Astrocyte (in vitro differentiated cells and primary cell): ENCODE data around the gene GHDC. TPM values are rescaled to one million over a fixed set of nuclear protein-coding genes. Genes with fewer than 3 reads are reported as not detected.
"Not testable (repeated sequence)": the region's sequence is repeated elsewhere in the genome, so short reads cannot be mapped to it uniquely, and the experiment has no call there.

Experiments used
- DNase-seq: peaks from one replicate; pipeline ENCODE4 v3.0.0-alpha.2; 2010; ENCODE audit warnings: low read depth
- FAIRE-seq: peaks from 2 replicates; lab custom pipeline; 2011; peaks lifted over from hg19 to GRCh38; lab: Jason Lieb, UNC
- H2AFZ ChIP-seq: 2 replicates; pipeline ENCODE4 v1.6.0; 2012; ENCODE audit warnings: low read depth, low read length, inconsistent platforms
- H3K27ac ChIP-seq: 2 replicates; pipeline ENCODE4 v1.5.1; 2011; ENCODE audit warnings: low read depth, low read length, inconsistent platforms
- H3K27me3 ChIP-seq: 2 replicates; pipeline ENCODE4 v1.6.0; 2011; ENCODE audit warnings: low read length, inconsistent platforms; ENCODE audit not compliant: insufficient read depth
- H3K36me3 ChIP-seq: 2 replicates; pipeline ENCODE4 v1.5.1; 2011; ENCODE audit warnings: low read length, inconsistent platforms; ENCODE audit not compliant: insufficient read depth
- H3K4me1 ChIP-seq: 2 replicates; pipeline ENCODE4 v1.5.1; 2011; ENCODE audit warnings: low read length, inconsistent platforms; ENCODE audit not compliant: insufficient read depth
- H3K4me2 ChIP-seq: 2 replicates; pipeline ENCODE4 v1.6.0; 2012; ENCODE audit warnings: low read length, inconsistent platforms
- H3K4me3 ChIP-seq: 2 replicates; pipeline ENCODE4 v1.5.1; 2011; ENCODE audit warnings: low read depth, mild to moderate bottlenecking, low read length, inconsistent platforms; ENCODE audit not compliant: insufficient read depth
- H3K79me2 ChIP-seq: 2 replicates; pipeline ENCODE4 v1.6.0; 2012; ENCODE audit warnings: mild to moderate bottlenecking, low read length, inconsistent platforms; ENCODE audit not compliant: insufficient read depth
- H3K9ac ChIP-seq: 2 replicates; pipeline ENCODE4 v1.6.0; 2012; ENCODE audit warnings: mild to moderate bottlenecking, low read length, inconsistent platforms
- H3K9me3 ChIP-seq: 2 replicates; pipeline ENCODE4 v1.5.1; 2012; ENCODE audit warnings: low read depth, mild to moderate bottlenecking, low read length, inconsistent platforms; ENCODE audit not compliant: insufficient read depth
- H4K20me1 ChIP-seq: 2 replicates; pipeline ENCODE4 v1.6.0; 2012; ENCODE audit warnings: low read length, inconsistent platforms; ENCODE audit not compliant: insufficient read depth
- H3K27ac Mint-ChIP-seq: one replicate; pipeline ENCODE4 v1.8.0; 2021; ENCODE audit warnings: mild to moderate bottlenecking, mixed read lengths; ENCODE audit not compliant: unreplicated experiment
- H3K27me3 Mint-ChIP-seq: one replicate; pipeline ENCODE4 v1.8.0; 2021; ENCODE audit warnings: low read depth, mixed read lengths; ENCODE audit not compliant: unreplicated experiment
- H3K36me3 Mint-ChIP-seq: one replicate; pipeline ENCODE4 v1.8.0; 2021; ENCODE audit warnings: low read depth, mixed read lengths; ENCODE audit not compliant: unreplicated experiment
- H3K4me1 Mint-ChIP-seq: one replicate; pipeline ENCODE4 v1.8.0; 2021; ENCODE audit warnings: low read depth, mixed read lengths; ENCODE audit not compliant: unreplicated experiment
- H3K4me3 Mint-ChIP-seq: one replicate; pipeline ENCODE4 v1.8.0; 2021; ENCODE audit warnings: mild to moderate bottlenecking, moderate library complexity, mixed read lengths; ENCODE audit not compliant: unreplicated experiment
- H3K9me3 Mint-ChIP-seq: one replicate; pipeline ENCODE4 v1.8.0; 2021; ENCODE audit warnings: mild to moderate bottlenecking, mixed read lengths; ENCODE audit not compliant: unreplicated experiment
- EZH2 ChIP-seq: IDR thresholded peaks from 2 replicates; pipeline ENCODE4 v1.6.1; 2012; ENCODE audit warnings: mild to moderate bottlenecking, low read length, inconsistent platforms; ENCODE audit not compliant: insufficient read depth
- total RNA-seq: library from RNA; stranded (reverse); gene quantifications from 2 replicates; pipeline ENCODE4 v1.2.1, GENCODE V29; 2021
- TF ChIP-seq, protein P1 (sequence below): IDR thresholded peaks from 2 replicates; pipeline ENCODE4 v1.5.1; 2011; ENCODE audit warnings: low read depth, mild to moderate bottlenecking, inconsistent platforms, low read length, moderate library complexity; ENCODE audit not compliant: insufficient read depth

Gene GHDC
- total RNA-seq, 1 donor from 2014 or later = 0.64 TPM

- Histone ChIP-seq H3K4me3 (no peak overlapping the region), H3K9ac (no peak overlapping the region), H2AFZ (no peak overlapping the region), H3K27ac (no peak overlapping the region), H3K79me2 (peaks cover 82% of the 10 kb centered on the region), H3K4me1 (peaks cover 6% of the 10 kb centered on the region), H3K27me3 (no peaks in the 10 kb centered on the region), H4K20me1 (peaks cover 44% of the 10 kb centered on the region), H3K9me3 (no peaks in the 10 kb centered on the region), H3K4me2 (no peak overlapping the region), H3K36me3 (no peaks in the 10 kb centered on the region)
- H3K36me3 Mint-ChIP-seq = peaks cover 2% of the 10 kb centered on the region
- peaks cover 4% of the 10 kb centered on the region for H3K4me1 Mint-ChIP-seq
- TF ChIP-seq EZH2 = no peak
- TF ChIP-seq, protein P1, sequence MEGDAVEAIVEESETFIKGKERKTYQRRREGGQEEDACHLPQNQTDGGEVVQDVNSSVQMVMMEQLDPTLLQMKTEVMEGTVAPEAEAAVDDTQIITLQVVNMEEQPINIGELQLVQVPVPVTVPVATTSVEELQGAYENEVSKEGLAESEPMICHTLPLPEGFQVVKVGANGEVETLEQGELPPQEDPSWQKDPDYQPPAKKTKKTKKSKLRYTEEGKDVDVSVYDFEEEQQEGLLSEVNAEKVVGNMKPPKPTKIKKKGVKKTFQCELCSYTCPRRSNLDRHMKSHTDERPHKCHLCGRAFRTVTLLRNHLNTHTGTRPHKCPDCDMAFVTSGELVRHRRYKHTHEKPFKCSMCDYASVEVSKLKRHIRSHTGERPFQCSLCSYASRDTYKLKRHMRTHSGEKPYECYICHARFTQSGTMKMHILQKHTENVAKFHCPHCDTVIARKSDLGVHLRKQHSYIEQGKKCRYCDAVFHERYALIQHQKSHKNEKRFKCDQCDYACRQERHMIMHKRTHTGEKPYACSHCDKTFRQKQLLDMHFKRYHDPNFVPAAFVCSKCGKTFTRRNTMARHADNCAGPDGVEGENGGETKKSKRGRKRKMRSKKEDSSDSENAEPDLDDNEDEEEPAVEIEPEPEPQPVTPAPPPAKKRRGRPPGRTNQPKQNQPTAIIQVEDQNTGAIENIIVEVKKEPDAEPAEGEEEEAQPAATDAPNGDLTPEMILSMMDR = no peak
- no peaks in the 10 kb centered on the region for H3K9me3 Mint-ChIP-seq
- no peak for DNase-seq
- H3K27ac Mint-ChIP-seq = no peak overlapping the region
- FAIRE-seq = no peak
- no peak overlapping the region for H3K4me3 Mint-ChIP-seq
- H3K27me3 Mint-ChIP-seq = no peaks in the 10 kb centered on the region
Measured at GRCh38 chr17:42241871-42242270, 47.6 kb upstream of the GHDC start.

- not testable (repeated sequence) for H3K4me3 Mint-ChIP-seq, H3K4me3 ChIP-seq, H2AFZ ChIP-seq, H3K27me3 ChIP-seq, DNase-seq, H3K4me2 ChIP-seq, H3K4me1 ChIP-seq, H3K36me3 ChIP-seq, H3K4me1 Mint-ChIP-seq, H3K9me3 Mint-ChIP-seq, H3K27ac ChIP-seq, H3K9ac ChIP-seq, FAIRE-seq, H3K9me3 ChIP-seq, H3K36me3 Mint-ChIP-seq, H3K27ac Mint-ChIP-seq, H3K27me3 Mint-ChIP-seq
- Histone ChIP-seq H3K79me2 (peaks cover 78% of the 10 kb centered on the region), H4K20me1 (peaks cover 43% of the 10 kb centered on the region)
Measured at GRCh38 chr17:42240863-42241262, 46.6 kb upstream of the GHDC start.

- TF ChIP-seq, protein P1 = no peak
- no peak for TF ChIP-seq EZH2
- Histone ChIP-seq H3K36me3 (no peaks in the 10 kb centered on the region), H3K4me3 (no peak overlapping the region), H3K27ac (no peak overlapping the region), H3K4me1 (no peaks in the 10 kb centered on the region), H3K79me2 (peaks cover 81% of the 10 kb centered on the region), H3K27me3 (no peaks in the 10 kb centered on the region), H4K20me1 (peaks cover 47% of the 10 kb centered on the region), H2AFZ (no peak overlapping the region), H3K4me2 (no peak overlapping the region), H3K9me3 (no peaks in the 10 kb centered on the region), H3K9ac (no peak overlapping the region)
- H3K36me3 Mint-ChIP-seq = peaks cover 2% of the 10 kb centered on the region
- no peak for FAIRE-seq
- no peaks in the 10 kb centered on the region for H3K27me3 Mint-ChIP-seq
- H3K4me3 Mint-ChIP-seq = no peak overlapping the region
- H3K4me1 Mint-ChIP-seq = no peaks in the 10 kb centered on the region
- no peak overlapping the region for H3K27ac Mint-ChIP-seq
- H3K9me3 Mint-ChIP-seq = no peaks in the 10 kb centered on the region
- DNase-seq = no peak
Measured at GRCh38 chr17:42240201-42240600, 45.9 kb upstream of the GHDC start.

DNA sequence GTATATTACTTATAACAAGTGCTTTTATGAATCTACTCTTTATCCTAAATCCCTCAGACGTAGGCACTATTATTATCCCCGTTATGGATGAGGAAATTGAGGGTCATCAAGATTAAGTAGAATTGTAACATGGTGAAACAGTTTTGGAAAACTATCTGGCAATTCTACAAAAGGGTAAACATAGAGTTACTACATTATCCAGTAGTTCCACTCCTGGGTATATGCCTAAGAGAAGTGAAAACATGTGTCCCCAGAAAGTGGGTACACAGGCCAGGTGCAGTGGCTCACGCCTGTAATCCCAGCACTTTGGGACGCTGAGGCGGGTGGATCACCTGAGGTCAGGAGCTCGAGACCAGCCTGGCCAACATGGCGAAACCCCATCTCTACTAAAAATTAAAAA lies 45.3 kb upstream of the GHDC start:
- H3K27ac ChIP-seq, DNase-seq, H3K4me2 ChIP-seq, H3K4me3 Mint-ChIP-seq, H2AFZ ChIP-seq, H3K36me3 Mint-ChIP-seq, H3K9ac ChIP-seq, H3K9me3 ChIP-seq, FAIRE-seq, H3K36me3 ChIP-seq, H3K27ac Mint-ChIP-seq, H3K4me1 ChIP-seq, H3K9me3 Mint-ChIP-seq, H3K27me3 ChIP-seq, H3K4me3 ChIP-seq, H3K27me3 Mint-ChIP-seq, H3K4me1 Mint-ChIP-seq: not testable (repeated sequence)
- peaks cover 83% of the 10 kb centered on the region for H3K79me2 ChIP-seq
- peaks cover 47% of the 10 kb centered on the region for H4K20me1 ChIP-seq
